GM21423 (cell line): ENCODE results near the gene KIAA0753.

Source experiments
- ATAC-seq: cut with Tn5 transposase; IDR thresholded peaks from one replicate; pipeline ENCODE4 v1.9.1; 2021; ENCODE audit warnings: mild to moderate bottlenecking, moderate library complexity; ENCODE audit not compliant: unreplicated experiment

The KIAA0753 gene

GRCh38 chr17:6528557-6528956, 112.0 kb downstream of the KIAA0753 start:
- ATAC-seq: no peak
